Germinal center (tissue), 1 donor: ENCODE data around the gene CIPC.

ENCODE experiments used
- DNase-seq: peaks from one replicate; pipeline ENCODE4 v3.0.0; 2012; ENCODE audit warnings: mixed read lengths, low spot score

The CIPC gene

DNA sequence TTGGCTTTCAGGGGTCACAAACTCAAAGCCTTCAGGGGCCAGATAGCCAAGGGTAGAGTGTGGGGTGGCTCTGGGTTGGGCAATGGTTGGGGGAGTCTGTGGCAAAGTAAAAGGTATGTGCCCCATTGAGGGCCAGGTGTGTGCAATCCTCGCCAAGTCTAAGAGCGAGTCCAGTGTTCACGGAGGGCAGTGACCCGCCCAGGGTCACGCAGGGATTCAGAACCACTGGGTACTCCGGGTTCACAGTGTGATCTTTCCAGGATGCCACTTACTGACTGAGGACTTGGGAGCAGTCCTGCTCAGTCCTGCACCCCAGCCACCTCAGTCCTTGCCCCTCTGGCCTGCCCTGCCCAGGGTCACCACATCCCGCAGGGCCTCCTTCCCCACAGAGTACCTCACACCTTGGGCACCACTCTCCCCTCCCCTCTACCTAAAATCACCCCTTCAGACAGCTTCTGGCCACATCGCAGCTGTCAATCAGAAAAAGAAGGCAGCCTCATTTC lies 27.8 kb downstream of the CIPC start:
- DNase-seq, result no peak

DNA sequence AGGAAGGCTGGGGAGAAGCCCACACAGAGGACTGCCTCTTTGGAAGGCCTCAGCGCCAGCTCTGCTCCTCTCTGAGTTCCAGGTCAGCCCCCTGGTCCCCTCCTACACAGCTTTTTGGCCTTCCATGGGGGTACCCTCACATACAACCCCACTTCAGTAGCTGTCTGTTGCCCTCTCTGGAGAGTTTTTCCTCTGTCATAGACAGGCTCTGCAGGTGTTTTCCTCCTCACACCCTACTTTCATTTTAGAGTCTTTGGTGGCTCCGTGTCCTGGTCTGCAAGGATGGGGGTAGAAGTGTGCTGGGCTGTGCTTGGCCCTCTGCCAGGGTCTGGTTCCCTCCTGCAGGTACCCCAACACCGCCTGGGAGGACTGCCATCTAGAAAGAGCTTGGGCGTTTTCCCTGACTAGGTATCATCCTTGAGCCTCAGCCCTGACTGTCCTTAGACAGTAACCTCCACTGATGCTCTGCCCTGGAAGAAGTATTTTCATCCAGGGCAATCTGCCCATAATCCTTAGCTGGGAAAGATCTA lies 28.5 kb downstream of the CIPC start:
- no peak for DNase-seq

DNA sequence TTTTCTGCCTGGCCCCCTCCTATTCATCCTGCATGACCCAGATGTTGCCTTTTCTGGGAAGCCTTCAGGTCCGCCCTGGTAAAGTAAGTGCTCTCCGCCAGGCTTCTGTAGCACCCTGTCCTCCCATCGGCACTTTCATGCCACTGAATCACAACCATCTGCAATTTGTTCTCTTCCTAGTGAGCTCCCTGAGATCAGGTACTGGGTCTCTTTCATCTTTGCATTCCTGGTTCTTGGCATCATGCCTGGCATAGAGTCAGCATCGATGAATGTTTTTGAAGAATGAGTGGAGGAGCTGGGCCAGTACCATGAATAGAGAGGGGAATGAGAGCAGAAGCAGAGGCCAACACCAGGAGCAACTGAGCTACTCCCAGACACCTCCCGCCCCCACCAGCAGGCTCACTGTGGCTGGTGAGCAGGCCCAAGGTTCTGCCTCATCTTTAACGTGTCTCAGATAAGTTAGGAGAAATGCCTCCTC lies 30.4 kb downstream of the CIPC start:
- no peak for DNase-seq

DNA sequence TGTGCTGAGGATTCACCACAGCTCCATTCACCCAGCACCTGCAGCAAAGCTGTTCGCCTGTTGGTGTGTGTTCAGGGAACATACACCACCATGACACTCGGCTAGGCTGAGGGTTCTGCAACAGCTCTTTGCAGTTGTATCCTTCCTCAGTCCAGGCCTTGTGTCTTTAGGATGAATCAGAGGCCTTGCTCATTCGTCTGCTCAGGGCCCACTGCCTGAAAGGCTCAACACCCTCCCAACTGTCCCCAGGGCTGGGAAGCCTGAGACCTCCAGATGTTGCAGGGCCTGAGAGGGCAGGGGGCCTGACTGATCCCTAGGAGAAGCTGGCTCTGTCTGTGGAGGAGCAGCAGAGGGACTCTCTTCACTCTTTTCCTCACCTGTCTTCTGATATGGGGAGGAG lies 32.3 kb downstream of the CIPC start:
- no peak for DNase-seq

DNA sequence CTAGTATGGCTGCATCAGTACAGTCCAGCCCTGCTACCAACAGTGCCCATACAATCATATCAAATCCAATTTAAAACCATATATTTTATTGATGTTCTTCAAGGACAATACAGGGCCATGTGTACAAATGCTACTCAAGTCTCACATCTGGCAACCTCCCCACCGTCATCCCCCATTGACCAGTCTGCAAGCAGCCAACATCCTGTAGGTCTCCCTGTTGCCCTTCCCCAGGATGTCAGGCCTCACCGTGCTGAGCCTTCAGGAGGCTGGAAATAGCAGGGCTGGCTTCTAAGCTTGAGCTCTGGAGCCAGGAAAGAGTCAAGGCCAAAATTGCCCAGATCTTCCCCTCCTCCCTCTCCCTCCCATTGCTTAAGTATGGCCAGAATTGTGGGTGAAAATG lies 33.1 kb downstream of the CIPC start:
- DNase-seq, result no peak

DNA sequence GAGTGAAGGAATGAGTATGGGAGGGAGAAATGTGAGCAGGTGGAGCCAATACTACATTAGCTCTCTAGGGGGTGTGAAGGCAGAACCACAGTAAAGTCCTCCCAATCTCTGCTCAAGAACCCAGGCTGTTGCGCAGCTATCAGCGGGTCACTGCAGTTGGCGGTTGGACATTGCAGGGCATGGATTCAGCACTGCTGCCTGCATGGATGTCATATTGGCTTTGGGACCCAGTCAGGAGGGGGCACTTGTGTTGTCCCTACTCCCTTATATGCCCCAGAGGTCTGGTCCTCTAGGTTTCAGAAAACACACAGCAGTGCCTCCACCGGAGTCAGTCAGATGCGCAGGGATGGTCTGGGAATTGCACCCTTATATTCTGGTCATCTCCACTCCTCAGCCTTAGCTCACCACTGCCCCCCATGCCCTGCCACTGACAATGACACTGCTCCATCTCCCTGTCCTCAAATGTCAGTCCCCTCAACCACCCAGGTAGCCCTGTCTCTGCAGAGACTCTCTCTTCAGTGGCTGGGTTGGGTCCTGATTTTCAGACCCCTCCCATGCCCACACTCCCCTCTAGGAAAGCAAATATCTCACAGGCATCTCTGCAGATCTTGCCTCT lies 33.9 kb downstream of the CIPC start:
- no peak for DNase-seq

DNA sequence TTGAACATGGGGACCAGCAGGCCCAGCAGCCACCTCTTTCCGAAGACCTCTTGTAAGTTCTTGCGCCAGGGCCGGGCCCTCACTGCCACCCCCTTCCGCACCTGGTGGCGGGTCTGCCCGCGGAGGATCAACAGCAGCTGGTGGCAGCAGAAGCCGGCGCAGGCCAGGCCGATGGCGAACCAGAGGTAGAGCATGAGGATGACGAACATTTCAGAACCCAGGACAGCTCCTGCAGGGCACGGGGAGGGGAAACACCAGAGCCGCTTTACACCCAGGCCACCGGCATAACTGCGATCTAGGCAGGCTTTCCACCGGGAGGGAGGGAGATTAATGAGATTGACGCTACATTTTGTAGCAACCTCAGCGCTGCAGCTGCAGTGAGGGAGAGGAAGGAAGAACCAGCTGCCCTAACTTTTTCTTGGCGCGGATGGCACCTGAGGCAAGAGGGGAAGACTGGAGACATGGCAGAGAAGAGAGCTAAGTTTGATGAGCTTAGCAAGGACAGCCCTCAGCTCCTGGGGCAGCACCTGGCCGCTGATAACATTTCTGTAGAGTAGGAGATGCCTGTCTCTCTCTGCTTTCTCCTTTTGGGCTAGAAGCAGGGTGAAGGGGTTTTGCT lies 35.8 kb downstream of the CIPC start:
- peak; percentile 83 for DNase-seq

DNA sequence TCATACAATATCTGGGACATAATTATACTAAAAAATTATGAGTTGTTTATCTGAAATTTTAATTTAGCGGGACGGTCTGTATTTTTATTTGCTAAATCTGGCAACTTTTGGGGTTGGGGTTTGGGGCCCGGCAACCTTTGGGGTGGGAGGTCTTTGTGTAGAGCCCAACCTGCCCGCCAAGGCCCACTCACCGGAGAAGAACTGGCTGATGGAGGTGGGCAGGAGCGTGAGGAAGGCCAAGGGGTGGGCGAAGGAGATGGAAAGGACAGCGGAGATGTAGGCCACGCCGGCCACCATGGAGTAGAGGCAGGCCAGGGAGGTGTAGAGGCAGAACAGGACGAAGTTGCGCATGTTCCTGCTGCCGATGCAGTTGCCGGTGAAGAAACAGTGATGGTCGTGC lies 41.0 kb downstream of the CIPC start:
- DNase-seq, result no peak

DNA sequence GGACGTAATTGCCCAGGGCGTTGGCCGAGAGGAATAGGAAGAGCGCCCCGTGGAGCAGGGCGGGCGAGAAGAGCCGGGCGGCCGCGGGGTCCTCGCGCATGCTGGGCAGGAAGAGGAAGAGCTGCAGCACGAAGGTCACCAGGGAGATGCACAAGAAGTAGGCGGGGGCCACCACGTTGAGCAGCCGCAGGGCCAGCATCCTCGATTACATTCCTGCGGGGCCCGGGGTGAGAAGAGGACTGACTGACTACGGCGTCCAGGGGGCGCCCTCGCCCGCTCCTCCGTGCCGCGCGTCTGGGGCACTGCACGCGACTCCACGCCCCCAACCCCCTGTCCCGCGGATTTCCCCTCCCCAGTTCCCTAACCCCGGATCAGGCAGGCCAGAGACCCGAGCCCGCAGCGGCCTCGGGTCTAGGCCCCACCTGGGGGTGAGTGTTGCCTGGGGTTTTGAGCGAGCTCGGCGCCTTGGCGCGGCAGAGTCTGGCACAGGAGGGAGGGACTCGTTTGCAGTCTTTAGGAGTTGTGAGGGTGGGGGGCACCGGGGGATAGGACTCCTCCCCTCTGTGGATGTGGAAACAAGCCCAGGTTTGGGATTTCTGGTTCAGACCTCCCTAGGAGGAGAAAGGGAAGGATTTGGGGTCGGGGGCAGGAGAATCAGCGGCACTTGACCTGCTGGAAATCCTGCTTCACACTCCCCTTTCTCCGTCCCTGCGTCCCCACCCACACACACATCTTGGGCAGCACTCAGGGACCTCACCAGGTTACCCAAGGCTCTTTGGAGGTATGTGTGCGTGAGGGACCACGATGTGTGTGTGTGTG lies 41.7 kb downstream of the CIPC start:
- peak; percentile 78 for DNase-seq

DNA sequence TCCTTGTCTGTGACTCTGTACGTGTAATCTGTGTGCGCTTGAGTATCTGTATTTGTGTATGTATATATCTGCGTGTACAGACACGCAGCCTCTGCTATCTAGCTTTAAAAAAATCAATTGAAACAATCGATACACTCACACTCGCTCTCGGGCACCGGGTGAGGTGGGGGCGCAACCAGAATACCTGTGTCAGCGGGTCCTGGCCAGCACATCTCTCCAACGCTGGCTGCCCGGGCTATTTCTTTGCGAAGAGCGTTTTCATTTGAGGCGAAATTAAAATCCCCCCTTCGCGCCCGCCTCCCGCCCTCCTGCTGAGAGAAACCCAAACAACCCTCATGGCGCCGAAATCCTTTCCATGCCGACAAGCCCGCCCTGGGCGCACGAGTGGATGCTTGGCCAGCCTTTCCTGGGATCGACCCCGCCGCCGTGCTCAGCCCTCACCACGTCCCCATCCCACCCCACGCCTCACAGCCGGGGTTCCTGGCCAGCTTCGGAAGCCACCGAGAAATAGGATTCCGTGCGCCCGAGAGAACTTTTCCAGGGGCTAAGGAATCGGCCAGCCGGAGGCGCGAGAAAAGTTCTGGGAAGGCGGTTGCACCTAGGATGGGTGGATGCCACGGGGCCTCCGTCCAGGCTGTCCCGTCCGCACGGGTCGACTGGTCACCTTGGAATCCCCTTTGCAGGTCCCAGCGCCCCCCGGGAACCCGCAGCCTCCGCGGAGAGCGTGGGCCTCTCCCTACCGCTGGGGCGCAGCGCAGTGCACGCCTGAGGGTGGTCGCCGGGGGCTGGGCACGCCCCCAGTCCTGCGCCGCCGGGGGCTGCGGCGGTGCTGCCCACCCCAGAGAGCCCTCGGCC lies 42.5 kb downstream of the CIPC start:
- no peak for DNase-seq

DNA sequence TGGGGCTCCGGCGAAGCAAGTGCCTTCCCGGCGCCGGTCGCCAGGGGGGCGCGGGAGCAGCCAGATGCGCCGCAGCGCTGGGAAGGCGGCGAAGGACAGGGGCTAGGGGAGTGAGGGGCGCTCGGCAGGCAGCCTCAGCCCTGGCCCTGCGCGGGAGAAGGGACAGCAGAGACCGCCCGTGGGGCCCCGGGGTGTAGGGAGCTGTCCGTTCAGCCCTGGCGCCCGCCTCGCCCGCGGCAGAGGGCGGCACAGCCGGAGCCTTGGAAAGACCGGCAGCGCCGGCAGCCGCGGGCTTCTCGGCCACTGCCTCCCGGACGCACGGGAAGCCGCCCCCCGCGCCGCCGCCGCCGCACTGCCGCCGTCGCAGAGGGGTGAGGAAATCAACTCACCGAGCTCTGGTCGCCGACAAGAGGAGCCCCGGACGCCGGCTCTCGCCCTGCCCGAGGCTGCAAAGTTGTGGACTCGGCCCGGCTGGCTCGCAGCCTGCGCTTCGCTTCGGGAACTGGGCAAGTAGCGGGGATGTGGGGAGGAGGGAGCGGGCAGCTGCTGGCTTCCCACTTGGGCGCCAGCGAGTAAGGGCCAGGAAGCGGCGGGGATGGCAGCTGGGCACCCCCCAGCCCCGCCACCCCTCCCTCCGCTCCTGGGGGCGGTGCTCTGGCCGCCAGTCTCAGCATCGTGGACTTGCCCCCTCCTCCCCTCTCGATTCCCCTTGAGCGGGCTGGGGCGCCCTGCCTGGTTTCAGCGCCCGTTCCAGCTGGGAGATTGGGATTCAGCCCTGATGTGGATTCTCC lies 43.4 kb downstream of the CIPC start, which contains the start of gene ZDHHC22:
Gene ZDHHC22, minus strand, starts transcription at position 578 of the 791 bp plus-strand sequence. CDS start 2,053 bp downstream, outside the sequence.
- peak; percentile 60 for DNase-seq

DNA sequence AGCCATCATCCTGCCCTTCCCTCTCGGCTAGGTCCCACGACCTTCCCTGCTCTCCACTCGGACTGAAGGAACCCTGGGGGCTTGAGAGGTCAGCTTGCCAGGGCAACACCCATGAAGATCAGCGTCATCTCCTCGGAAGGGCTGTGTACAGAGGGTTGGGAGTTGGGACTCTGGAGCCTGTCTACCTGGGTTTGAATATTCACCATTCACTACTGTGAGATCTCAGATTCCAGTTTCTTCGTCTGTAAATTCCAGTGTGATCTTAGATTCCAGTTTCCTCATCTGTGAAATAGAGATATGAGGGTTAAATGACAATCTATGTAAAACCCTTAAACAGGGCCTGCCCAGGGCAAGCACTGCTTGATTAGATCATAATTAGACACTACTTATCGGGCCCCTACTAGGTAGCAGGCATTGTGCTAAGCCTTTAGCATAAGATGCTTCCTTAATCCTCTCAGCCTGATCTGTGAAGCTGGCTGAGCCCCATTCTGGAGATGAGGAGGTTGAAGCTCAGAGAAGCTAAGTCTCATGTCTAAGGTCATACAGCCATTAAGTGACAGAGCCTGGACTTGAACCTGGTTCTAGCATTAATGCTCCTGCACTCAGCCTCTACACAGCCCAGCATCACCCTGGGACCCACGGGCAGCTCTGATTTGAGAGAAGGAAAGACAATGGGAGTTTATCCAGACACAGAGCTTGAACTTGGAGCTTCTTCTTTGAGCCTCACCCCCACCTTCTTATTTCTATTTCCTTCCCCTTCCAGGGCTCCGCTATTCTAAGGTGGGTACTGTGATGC lies 44.1 kb downstream of the CIPC start:
- no peak for DNase-seq

DNA sequence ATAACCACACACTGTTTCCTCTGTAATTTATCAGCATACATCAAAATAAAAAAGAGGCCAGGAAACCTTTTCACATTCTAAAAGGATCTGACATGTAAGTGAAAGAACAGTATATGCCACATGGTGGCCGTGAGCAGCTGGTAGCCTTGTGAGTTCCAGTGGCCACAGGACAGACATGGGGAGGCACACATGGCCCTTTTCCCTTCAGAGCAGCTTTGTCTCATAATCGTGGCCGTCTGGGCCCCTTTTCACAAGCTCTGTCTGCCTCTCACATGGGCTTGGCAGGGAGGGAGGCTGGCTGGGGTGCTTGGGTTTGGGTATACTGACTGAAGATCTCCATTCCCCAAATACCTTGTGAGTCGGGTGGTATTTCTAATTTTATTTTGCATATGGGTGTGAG lies 45.0 kb downstream of the CIPC start:
- no peak for DNase-seq

DNA sequence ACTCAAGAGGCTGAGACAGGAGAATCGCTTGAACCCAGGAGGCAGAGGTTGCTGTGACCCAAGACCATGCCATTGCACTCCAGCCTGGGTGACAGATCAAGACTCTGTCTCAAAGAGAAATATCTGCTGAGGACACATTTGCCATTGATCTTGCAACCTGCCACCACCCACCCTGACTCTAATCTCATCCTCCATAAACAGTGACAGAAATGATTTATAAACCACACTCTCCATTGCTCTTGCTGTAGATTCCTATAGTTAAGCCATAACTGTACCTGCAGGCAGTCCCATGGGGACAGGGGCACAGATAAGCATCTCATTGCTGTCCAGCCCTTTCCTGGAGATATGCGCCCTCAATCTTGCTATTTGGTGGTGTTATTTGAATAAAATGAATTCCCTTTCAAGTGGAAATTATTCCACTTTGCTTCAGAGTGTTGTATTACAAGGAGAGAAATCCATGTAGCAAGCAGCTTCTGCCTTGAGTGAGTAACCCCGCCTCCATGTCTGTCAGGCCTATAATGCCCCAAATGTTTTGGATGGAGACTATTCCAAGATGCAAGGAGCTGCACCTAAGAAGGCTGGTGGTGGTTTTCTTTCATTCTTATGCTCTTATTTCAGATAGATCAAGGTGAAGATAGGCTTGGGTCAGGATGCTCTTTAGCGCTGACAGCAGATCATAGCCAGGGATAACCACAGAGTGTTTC lies 46.5 kb downstream of the CIPC start:
- DNase-seq, result no peak

DNA sequence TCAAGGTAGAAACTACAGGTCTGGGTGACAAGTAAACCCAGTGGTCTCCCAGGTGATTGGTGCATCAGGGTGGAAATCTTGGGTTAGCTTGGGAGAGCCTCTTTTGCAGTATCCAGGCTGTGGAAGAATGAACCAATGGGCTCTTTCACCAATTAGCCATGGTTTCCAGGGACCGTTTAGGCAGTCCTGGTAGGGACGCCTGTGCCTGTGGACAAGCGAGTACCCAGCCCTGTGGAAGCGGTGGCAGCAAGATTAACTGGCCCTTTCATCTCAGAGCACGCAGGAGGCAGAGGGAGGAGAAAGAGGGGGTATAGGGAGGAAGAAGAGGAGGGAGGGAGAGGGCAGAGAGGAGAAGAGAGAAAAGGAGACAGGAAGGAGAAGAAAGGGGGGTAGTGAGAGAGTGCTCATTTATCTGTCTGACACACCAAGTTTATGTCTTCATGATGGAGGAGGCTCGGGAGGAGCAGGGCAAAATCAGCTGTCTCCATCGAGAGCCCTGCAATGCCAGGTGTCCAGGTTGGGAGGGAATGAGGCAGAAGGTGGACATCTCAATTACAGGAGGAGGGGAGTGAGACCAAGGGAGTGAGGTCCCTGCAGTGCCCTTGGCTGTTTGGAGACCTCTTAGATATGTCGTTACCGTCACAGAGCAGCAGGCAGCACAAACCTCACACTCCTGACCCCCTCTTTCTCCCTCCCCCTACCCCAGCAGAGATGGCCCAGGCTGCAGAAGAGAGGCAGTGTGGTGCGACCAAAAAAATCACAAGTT lies 48.1 kb downstream of the CIPC start:
- no peak for DNase-seq

DNA sequence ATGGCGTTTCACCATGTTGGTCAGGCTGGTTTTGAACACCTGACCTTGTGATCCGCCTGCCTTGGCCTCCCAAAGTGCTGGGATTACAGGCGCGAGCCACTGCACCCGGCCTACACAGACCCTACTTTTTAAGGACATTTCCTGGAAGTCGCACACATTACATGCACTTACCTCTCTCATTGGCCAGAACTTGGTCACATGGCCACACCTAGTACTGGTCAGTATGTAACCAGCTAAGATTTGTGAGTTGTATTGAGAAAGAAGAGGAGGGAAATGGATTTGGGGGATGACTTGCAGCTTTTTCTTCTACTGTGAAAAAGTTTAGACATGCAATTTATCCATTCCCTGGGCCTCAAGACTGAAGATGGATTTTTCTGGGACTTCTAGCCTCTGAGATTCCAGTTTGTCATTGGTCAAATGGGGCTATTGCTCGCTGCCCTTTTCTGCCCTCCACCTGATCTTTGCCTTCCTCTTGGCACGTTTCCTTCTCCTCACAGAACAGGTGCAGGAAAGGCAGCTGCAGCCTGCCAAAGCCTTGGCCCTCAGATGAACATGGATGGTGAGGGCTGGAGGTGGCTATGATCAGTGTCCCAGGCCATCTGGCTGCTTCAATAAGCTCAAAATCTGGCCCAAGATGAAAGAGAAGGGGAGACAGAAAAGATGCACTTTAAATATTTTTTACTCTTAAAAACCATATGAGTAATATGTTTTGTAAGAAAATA lies 50.6 kb downstream of the CIPC start:
- no peak for DNase-seq

DNA sequence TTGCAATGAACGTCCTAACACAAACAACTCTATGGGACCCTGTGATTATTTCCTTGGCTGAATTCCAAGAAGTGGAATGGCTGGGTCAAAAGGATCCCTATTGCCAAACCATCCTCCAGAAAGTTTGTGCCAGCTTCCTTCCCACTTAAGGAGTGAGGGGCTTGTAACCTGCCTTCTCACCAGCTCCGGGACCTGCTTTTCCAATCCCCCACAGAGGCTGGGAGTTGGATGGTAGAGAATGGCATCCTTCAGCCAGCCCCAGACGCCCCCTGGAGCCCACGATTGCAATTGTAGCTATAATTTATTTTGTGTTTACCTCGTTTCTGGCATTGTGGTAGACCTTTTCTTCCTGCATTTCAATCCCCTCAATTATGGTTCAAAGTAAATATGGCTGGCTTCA lies 53.2 kb downstream of the CIPC start:
- DNase-seq, result peak; percentile 36
